Measurements from ENCODE around the gene TENT4A. TPM values are rescaled to one million over a fixed set of nuclear protein-coding genes. Genes with fewer than 3 reads are reported as not detected.

The TENT4A gene
- total and polyA plus RNA-seq, 8 donors: 17.1 to 38.2 (median 31.4) TPM

- Histone ChIP-seq H3K27ac (no peak overlapping the region), H3K9me3 (no peaks in the 10 kb centered on the region), H3K36me3 (no peaks in the 10 kb centered on the region), H3K4me1 (peaks cover 24 to 56% of the 10 kb centered on the region in 2 donors), H3K4me3 (no peak overlapping the region), H3K27me3 (no peaks in the 10 kb centered on the region)
- TF ChIP-seq CTCF (IDR thresholded peaks at IDR 0.05): no peak
- intact Hi-C loops (cut with DNase I): no loop called here
- DNase-seq (no peak), ATAC-seq (no peak)
Measured at GRCh38 chr5:6725421-6725820, 12.2 kb downstream of the TENT4A start.

GRCh38 chr5:6726006-6726405 lies 12.8 kb downstream of the TENT4A start:
- ATAC-seq (no peak), DNase-seq (peak in 1 of 4 donors; percentile 37)
- H3K27ac ChIP-seq: no peak overlapping the region
- TF ChIP-seq CTCF (IDR thresholded peaks at IDR 0.05): no peak
- H3K36me3 ChIP-seq: no peaks in the 10 kb centered on the region
- H3K4me1 ChIP-seq: peaks cover 24 to 54% of the 10 kb centered on the region in 2 donors
- intact Hi-C loops (cut with DNase I): no loop called here
- no peaks in the 10 kb centered on the region for H3K9me3 ChIP-seq
- no peak overlapping the region for H3K4me3 ChIP-seq
- no peaks in the 10 kb centered on the region for H3K27me3 ChIP-seq

GRCh38 chr5:6727231-6727630 lies 14.0 kb downstream of the TENT4A start:
- ATAC-seq (no peak), DNase-seq (no peak)
- Histone ChIP-seq H3K27me3 (no peaks in the 10 kb centered on the region), H3K27ac (no peak overlapping the region), H3K36me3 (no peaks in the 10 kb centered on the region), H3K9me3 (no peaks in the 10 kb centered on the region), H3K4me3 (no peak overlapping the region), H3K4me1 (peaks cover 24 to 52% of the 10 kb centered on the region in 2 donors)
- intact Hi-C loops (cut with DNase I): no loop called here
- no peak for TF ChIP-seq CTCF (IDR thresholded peaks at IDR 0.05)

- Histone ChIP-seq H3K36me3 (no peaks in the 10 kb centered on the region), H3K9me3 (no peaks in the 10 kb centered on the region), H3K4me3 (no peak overlapping the region), H3K27me3 (no peaks in the 10 kb centered on the region), H3K4me1 (peaks cover 23 to 52% of the 10 kb centered on the region in 2 donors), H3K27ac (no peak overlapping the region)
- ATAC-seq: no peak
- DNase-seq: peak in 1 of 4 donors; percentile 37
- no peak for TF ChIP-seq CTCF (IDR thresholded peaks at IDR 0.05)
- intact Hi-C loops (cut with DNase I): no loop called here
Measured at GRCh38 chr5:6728011-6728794, 15.0 kb downstream of the TENT4A start.

- TF ChIP-seq CTCF (IDR thresholded peaks at IDR 0.05): no peak
- intact Hi-C loops (cut with DNase I): no loop called here
- Histone ChIP-seq H3K4me3 (no peak overlapping the region), H3K4me1 (peaks cover 20 to 52% of the 10 kb centered on the region in 2 donors), H3K36me3 (no peaks in the 10 kb centered on the region), H3K9me3 (no peaks in the 10 kb centered on the region), H3K27ac (no peak overlapping the region), H3K27me3 (no peaks in the 10 kb centered on the region)
- ATAC-seq (no peak), DNase-seq (no peak)
Measured at GRCh38 chr5:6728795-6729183, 15.6 kb downstream of the TENT4A start.

Data from left lung (tissue), 10 donors.